HEK293 (cell line): Measurements from ENCODE around the gene GPSM1.

Experiments used
- EGR2 ChIP-seq: fragments of 450-650 bp; formaldehyde crosslinking; IDR thresholded peaks from 2 replicates; pipeline ENCODE4 v1.5.1; 2016; ENCODE audit warnings: low read depth, missing biosample characterization, missing genetic modification characterization
- GLIS1 ChIP-seq: fragments of 450-650 bp; formaldehyde crosslinking; IDR thresholded peaks from 2 replicates; pipeline ENCODE4 v1.5.1; 2016; ENCODE audit warnings: missing biosample characterization, missing genetic modification characterization
- GLIS2 ChIP-seq: fragments of 450-650 bp; formaldehyde crosslinking; IDR thresholded peaks from 2 replicates; pipeline ENCODE4 v1.5.1; 2016; ENCODE audit warnings: missing biosample characterization, missing genetic modification characterization
- INSM2 ChIP-seq: fragments of 450-650 bp; formaldehyde crosslinking; IDR thresholded peaks from 2 replicates; pipeline ENCODE4 v1.5.1; 2016; ENCODE audit warnings: missing biosample characterization, missing genetic modification characterization
- KLF1 ChIP-seq: fragments of 450-650 bp; formaldehyde crosslinking; IDR thresholded peaks from 2 replicates; pipeline ENCODE4 v1.5.1; 2016; ENCODE audit warnings: missing biosample characterization, missing genetic modification characterization
- KLF10 ChIP-seq: fragments of 450-650 bp; IDR thresholded peaks from 2 replicates; pipeline ENCODE4 v1.5.1; 2018; ENCODE audit warnings: missing biosample characterization, mild to moderate bottlenecking, missing genetic modification characterization
- KLF16 ChIP-seq: fragments of 450-650 bp; formaldehyde crosslinking; IDR thresholded peaks from 2 replicates; pipeline ENCODE4 v1.5.1; 2017; ENCODE audit warnings: missing biosample characterization, missing genetic modification characterization
- KLF7 ChIP-seq: fragments of 450-650 bp; formaldehyde crosslinking; IDR thresholded peaks from 2 replicates; pipeline ENCODE4 v1.5.1; 2016; ENCODE audit warnings: missing biosample characterization, missing genetic modification characterization, borderline replicate concordance
- KLF8 ChIP-seq: fragments of 450-650 bp; formaldehyde crosslinking; IDR thresholded peaks from 2 replicates; pipeline ENCODE4 v1.5.1; 2016; ENCODE audit warnings: missing biosample characterization, missing genetic modification characterization
- KLF9 ChIP-seq: fragments of 450-650 bp; formaldehyde crosslinking; IDR thresholded peaks from 2 replicates; pipeline ENCODE4 v1.5.1; 2016; ENCODE audit warnings: missing biosample characterization, missing genetic modification characterization, low read depth
- MYNN ChIP-seq: fragments of 450-650 bp; formaldehyde crosslinking; IDR thresholded peaks from 2 replicates; pipeline ENCODE4 v1.5.1; 2016; ENCODE audit warnings: missing biosample characterization, missing genetic modification characterization, borderline replicate concordance
- PATZ1 ChIP-seq: fragments of 450-650 bp; formaldehyde crosslinking; IDR thresholded peaks from 2 replicates; pipeline ENCODE4 v1.5.1; 2016; ENCODE audit warnings: missing biosample characterization, missing genetic modification characterization
- PRDM6 ChIP-seq: fragments of 450-650 bp; formaldehyde crosslinking; IDR thresholded peaks from 2 replicates; pipeline ENCODE4 v1.5.1; 2017; ENCODE audit warnings: missing biosample characterization, missing genetic modification characterization
- REPIN1 ChIP-seq: fragments of 450-650 bp; formaldehyde crosslinking; IDR thresholded peaks from 2 replicates; pipeline ENCODE4 v1.5.1; 2017; ENCODE audit warnings: missing biosample characterization, missing genetic modification characterization, low read depth
- ZBTB1 ChIP-seq: fragments of 450-650 bp; formaldehyde crosslinking; IDR thresholded peaks from 2 replicates; pipeline ENCODE4 v1.5.1; 2016; ENCODE audit warnings: missing biosample characterization, missing genetic modification characterization
- ZBTB17 ChIP-seq: fragments of 450-650 bp; formaldehyde crosslinking; IDR thresholded peaks from 2 replicates; pipeline ENCODE4 v1.5.1; 2016; ENCODE audit warnings: missing biosample characterization, missing genetic modification characterization
- ZBTB8A ChIP-seq: fragments of 450-650 bp; formaldehyde crosslinking; IDR thresholded peaks from 2 replicates; pipeline ENCODE4 v1.5.1; 2016; ENCODE audit warnings: missing biosample characterization, missing genetic modification characterization
- ZEB2 ChIP-seq: fragments of 450-650 bp; formaldehyde crosslinking; IDR thresholded peaks from 2 replicates; pipeline ENCODE4 v1.5.1; 2016; ENCODE audit warnings: missing biosample characterization, missing genetic modification characterization
- ZFHX2 ChIP-seq: fragments of 450-650 bp; formaldehyde crosslinking; conservative IDR thresholded peaks from 2 replicates; pipeline ENCODE4 v1.5.1; 2016; ENCODE audit warnings: missing biosample characterization, missing genetic modification characterization
- ZIC2 ChIP-seq: fragments of 450-650 bp; formaldehyde crosslinking; IDR thresholded peaks from 2 replicates; pipeline ENCODE4 v1.5.1; 2016; ENCODE audit warnings: missing biosample characterization, missing genetic modification characterization
- ZNF16 ChIP-seq: fragments of 450-650 bp; formaldehyde crosslinking; IDR thresholded peaks from 2 replicates; pipeline ENCODE4 v1.5.1; 2016; ENCODE audit warnings: low read depth, missing biosample characterization, missing genetic modification characterization
- ZNF223 ChIP-seq: fragments of 450-650 bp; formaldehyde crosslinking; IDR thresholded peaks from 2 replicates; pipeline ENCODE4 v1.5.1; 2016; ENCODE audit warnings: missing biosample characterization, missing genetic modification characterization
- ZNF248 ChIP-seq: fragments of 450-650 bp; formaldehyde crosslinking; IDR thresholded peaks from 2 replicates; pipeline ENCODE4 v1.5.1; 2017; ENCODE audit warnings: missing biosample characterization, missing genetic modification characterization
- ZNF311 ChIP-seq: fragments of 450-650 bp; formaldehyde crosslinking; IDR thresholded peaks from 2 replicates; pipeline ENCODE4 v1.5.1; 2017; ENCODE audit warnings: missing biosample characterization, missing genetic modification characterization, borderline replicate concordance
- ZNF335 ChIP-seq: fragments of 450-650 bp; formaldehyde crosslinking; conservative IDR thresholded peaks from 2 replicates; pipeline ENCODE4 v1.5.1; 2016; ENCODE audit warnings: missing biosample characterization, missing genetic modification characterization
- ZNF391 ChIP-seq: fragments of 450-650 bp; formaldehyde crosslinking; IDR thresholded peaks from 2 replicates; pipeline ENCODE4 v1.5.1; 2016; ENCODE audit warnings: low read depth, missing biosample characterization, missing genetic modification characterization, borderline replicate concordance
- ZNF416 ChIP-seq: fragments of 450-650 bp; formaldehyde crosslinking; IDR thresholded peaks from 2 replicates; pipeline ENCODE4 v1.5.1; 2016; ENCODE audit warnings: missing biosample characterization, missing genetic modification characterization
- ZNF624 ChIP-seq: fragments of 450-650 bp; formaldehyde crosslinking; IDR thresholded peaks from 2 replicates; pipeline ENCODE4 v1.5.1; 2017; ENCODE audit warnings: missing biosample characterization, missing genetic modification characterization
- ZNF654 ChIP-seq: fragments of 450-650 bp; formaldehyde crosslinking; IDR thresholded peaks from 2 replicates; pipeline ENCODE4 v1.5.1; 2016; ENCODE audit warnings: low read depth, missing biosample characterization, missing genetic modification characterization
- ZNF658 ChIP-seq: fragments of 450-650 bp; formaldehyde crosslinking; IDR thresholded peaks from 2 replicates; pipeline ENCODE4; 2016; ENCODE audit warnings: missing biosample characterization, missing genetic modification characterization

Gene GPSM1

GRCh38 chr9:136328011-136328621, 777 bp downstream of the GPSM1 start (continued):
- TF ChIP-seq ZIC2 (tag by site-specific recombination) (peak; percentile 47), ZNF654 (tag by site-specific recombination) (no peak), ZNF335 (tag by site-specific recombination) (peak; percentile 64), KLF1 (tag by site-specific recombination) (peak; percentile 85), KLF7 (tag by site-specific recombination) (no peak), ZBTB1 (no peak), ZNF391 (0 out of 2 replicates have a peak, but pooled peaks have one; percentile 18), KLF16 (tag by site-specific recombination) (peak; percentile 80), MYNN (no peak), KLF9 (tag by site-specific recombination) (peak; percentile 78), KLF10 (peak; percentile 90; the same call in 1 of the 2 replicates), INSM2 (tag by site-specific recombination) (no peak), GLIS1 (tag by site-specific recombination) (peak; percentile 46), PATZ1 (tag by site-specific recombination) (peak; percentile 58; the same call in 1 of the 2 replicates), ZNF248 (no peak), ZNF311 (tag by site-specific recombination) (no peak), ZNF658 (tag by site-specific recombination) (no peak), PRDM6 (tag by site-specific recombination) (no peak), ZEB2 (tag by site-specific recombination) (peak; percentile 73), REPIN1 (tag by site-specific recombination) (no peak), KLF8 (tag by site-specific recombination) (peak; percentile 50; the same call in 1 of the 2 replicates), ZNF223 (tag by site-specific recombination) (peak; percentile 19; the same call in 1 of the 2 replicates), ZBTB17 (tag by site-specific recombination) (no peak), ZNF16 (tag by site-specific recombination) (no peak), ZNF624 (tag by site-specific recombination) (no peak), ZNF416 (tag by site-specific recombination) (no peak), ZBTB8A (tag by site-specific recombination) (peak; percentile 73), GLIS2 (tag by site-specific recombination) (peak; percentile 80), EGR2 (tag by site-specific recombination) (0 out of 2 replicates have a peak, but pooled peaks have one; percentile 27), ZFHX2 (tag by site-specific recombination) (0 out of 2 replicates have a peak, but pooled peaks have one; percentile 38)
